Liver (tissue), 9 donors: ENCODE data around the gene NFATC1. TPM values are rescaled to one million over a fixed set of nuclear protein-coding genes. Genes with fewer than 3 reads are reported as not detected.

Experiments
- DNase-seq: peaks from one replicate; pipeline ENCODE4 v3.0.0-alpha.2; 2017; ENCODE audit warnings: low spot score
- H3K27ac ChIP-seq, 2 donors: one replicate each; pipeline ENCODE4 v1.7.0; 2013; ENCODE audit warnings: inconsistent platforms in 2 of 2, low read length in 2 of 2, control low read depth in 1 of 2, low read depth in 1 of 2, mild to moderate bottlenecking in 1 of 2
- H3K27me3 ChIP-seq, 4 donors: one replicate each; pipeline versions ENCODE4 v1.6.1 to v1.7.0; 2013; ENCODE audit warnings: low read length in 3 of 4, inconsistent platforms in 1 of 4, mild to moderate bottlenecking in 1 of 4, moderate library complexity in 1 of 4; ENCODE audit not compliant: control insufficient read depth in 4 of 4, insufficient read depth in 4 of 4
- H3K36me3 ChIP-seq, 4 donors: one replicate each; pipeline versions ENCODE4 v1.6.1 to v1.7.0; 2013; ENCODE audit warnings: low read length in 3 of 4, mild to moderate bottlenecking in 3 of 4, low read depth in 1 of 4, moderate library complexity in 1 of 4; ENCODE audit not compliant: control insufficient read depth in 4 of 4, insufficient read depth in 3 of 4
- H3K4me1 ChIP-seq, 4 donors: one replicate each; pipeline versions ENCODE4 v1.6.1 to v1.7.0; 2013; ENCODE audit warnings: low read length in 3 of 4, mild to moderate bottlenecking in 3 of 4, moderate library complexity in 1 of 4; ENCODE audit not compliant: control insufficient read depth in 4 of 4, insufficient read depth in 4 of 4
- H3K4me3 ChIP-seq, 3 donors: one replicate each; pipeline versions ENCODE4 v1.6.1 to v1.7.0; 2013; ENCODE audit warnings: low read length in 3 of 3, control low read depth in 1 of 3, low read depth in 1 of 3, mild to moderate bottlenecking in 1 of 3
- H3K9ac ChIP-seq, 2 donors: one replicate each; pipeline ENCODE4 v1.7.0; 2013; ENCODE audit warnings: low read length in 2 of 2, mild to moderate bottlenecking in 2 of 2, moderate library complexity in 2 of 2, control low read depth in 1 of 2, low read depth in 1 of 2
- H3K9me3 ChIP-seq, 4 donors: one replicate each; pipeline versions ENCODE4 v1.6.1 to v1.7.0; 2013; ENCODE audit warnings: low read length in 3 of 4; ENCODE audit not compliant: control insufficient read depth in 4 of 4
- EGR1 ChIP-seq, 2 donors: IDR thresholded peaks; 2 replicates each; pipeline ENCODE4 v1.6.1; 2016 to 2018; ENCODE audit warnings: antibody characterized with exemption in 2 of 2, low read depth in 2 of 2
- FOXA1 ChIP-seq: IDR thresholded peaks from 2 replicates; pipeline ENCODE4 v1.6.1; 2016; ENCODE audit warnings: antibody characterized with exemption
- FOXA2 ChIP-seq: IDR thresholded peaks from 2 replicates; pipeline ENCODE4 v1.6.1; 2016; ENCODE audit warnings: antibody characterized with exemption
- GABPA ChIP-seq, 2 donors: IDR thresholded peaks in 1 of 2; conservative IDR thresholded peaks in 1 of 2; 2 replicates each; pipeline ENCODE4 v1.6.1; 2016; ENCODE audit warnings: antibody characterized with exemption in 2 of 2, mild to moderate bottlenecking in 1 of 2, moderate library complexity in 1 of 2
- HNF4A ChIP-seq, 2 donors: conservative IDR thresholded peaks; 2 replicates each; pipeline ENCODE4 v1.6.1; 2016; ENCODE audit warnings: antibody characterized with exemption in 2 of 2, mild to moderate bottlenecking in 2 of 2
- JUND ChIP-seq, 2 donors: IDR thresholded peaks; 2 replicates each; pipeline ENCODE4 v1.6.1; 2016; ENCODE audit warnings: antibody characterized with exemption in 2 of 2
- RAD21 ChIP-seq, 2 donors: IDR thresholded peaks; 2 replicates each; pipeline ENCODE4 v1.6.1; 2016; ENCODE audit warnings: antibody characterized with exemption in 2 of 2, mild to moderate bottlenecking in 2 of 2
- RXRA ChIP-seq, 2 donors: IDR thresholded peaks; 2 replicates each; pipeline ENCODE4 v1.6.1; 2017 to 2018; ENCODE audit warnings: antibody characterized with exemption in 2 of 2, mild to moderate bottlenecking in 1 of 2
- TAF1 ChIP-seq: conservative IDR thresholded peaks from 2 replicates; pipeline ENCODE4 v1.6.1; 2016; ENCODE audit warnings: antibody characterized with exemption, mild to moderate bottlenecking
- YY1 ChIP-seq: IDR thresholded peaks from 2 replicates; pipeline ENCODE4 v1.6.1; 2016; ENCODE audit warnings: antibody characterized with exemption, mild to moderate bottlenecking
- WGBS: extraction: QIAGEN DNeasy Blood & Tissue Kit; methylation state at CpG from one replicate; pipeline ENCODE4 v1.1.7; 2013; 5-methylcytosine and 5-hydroxymethylcytosine counted together
- polyA plus RNA-seq, 2 donors: library from polyadenylated mRNA; stranded (reverse) in 1 of 2; unstranded in 1 of 2; fragments of 200-250 nt in 1 of 2; fragments of >200 nt in 1 of 2; fragmentation: Nextera tagmentation in 1 of 2; extraction: Ambion mirVana in 1 of 2; gene quantifications; one replicate each; pipeline versions ENCODE4 v1.2.1 to v1.2.3, GENCODE V29; 2013 to 2015
- total RNA-seq, 2 donors: library from RNA; depleted of rRNA; stranded (reverse); fragments of >200 nt; gene quantifications; one replicate each; pipeline ENCODE4 v1.2.3, GENCODE V29; 2014
- TF ChIP-seq, protein P1 (sequence below): IDR thresholded peaks from 2 replicates; pipeline ENCODE4 v1.6.1; 2016; ENCODE audit warnings: antibody characterized with exemption, mild to moderate bottlenecking
- TF ChIP-seq, protein P2 (sequence below): IDR thresholded peaks from 2 replicates; pipeline ENCODE4 v1.6.1; 2016; ENCODE audit warnings: antibody characterized with exemption
- TF ChIP-seq, protein P3 (sequence below): fragments of 150-350 bp; IDR thresholded peaks from 2 replicates; pipeline ENCODE4 v1.5.1; 2017; ENCODE audit warnings: improper control_type of control experiment, low read depth, low read length; ENCODE audit not compliant: missing input control
- TF ChIP-seq, protein P4 (sequence below): IDR thresholded peaks from 2 replicates; pipeline ENCODE4 v1.6.1; 2016; ENCODE audit warnings: antibody characterized with exemption
- TF ChIP-seq, protein P5 (sequence below): IDR thresholded peaks from 2 replicates; pipeline ENCODE4 v1.6.1; 2016; ENCODE audit warnings: antibody characterized with exemption
- donor health status: healthy.
- donor health status: healthy.
- donor health status: healthy.
- donor health status: healthy.
- donor health status: healthy.

The NFATC1 gene
- total and polyA plus RNA-seq, 4 donors, result 0.57 to 2.2 (median 1.3) TPM

DNA sequence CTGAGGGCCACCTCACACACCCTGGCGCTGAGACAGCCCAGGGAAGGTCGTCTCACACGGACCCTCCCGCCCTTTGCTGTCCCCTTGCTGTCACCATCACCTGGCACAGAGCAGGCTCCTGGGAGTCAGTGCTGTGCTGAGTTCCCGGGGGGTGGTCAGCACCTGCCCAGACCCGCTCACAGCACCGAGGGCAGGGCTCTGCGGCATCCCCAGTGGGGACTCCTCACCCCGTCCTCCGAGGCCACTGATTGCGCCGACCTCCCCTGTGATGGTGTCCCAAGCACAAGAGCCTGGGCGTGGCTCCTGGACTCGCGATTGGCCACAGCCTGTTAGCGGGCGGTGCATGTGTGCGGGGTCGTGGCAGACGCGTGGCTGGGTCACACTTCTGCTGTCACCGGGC lies 65.9 kb downstream of the NFATC1 start:
- Histone ChIP-seq H3K27me3 (no peaks in the 10 kb centered on the region), H3K36me3 (peaks cover 0 to 2% (median 0%) of the 10 kb centered on the region in 4 donors), H3K9me3 (no peaks in the 10 kb centered on the region), H3K27ac (no peak overlapping the region), H3K9ac (no peak overlapping the region), H3K4me1 (peaks cover 0 to 1% (median 0%) of the 10 kb centered on the region in 4 donors), H3K4me3 (no peak overlapping the region)
- no peak for DNase-seq
- TF ChIP-seq, protein P1, sequence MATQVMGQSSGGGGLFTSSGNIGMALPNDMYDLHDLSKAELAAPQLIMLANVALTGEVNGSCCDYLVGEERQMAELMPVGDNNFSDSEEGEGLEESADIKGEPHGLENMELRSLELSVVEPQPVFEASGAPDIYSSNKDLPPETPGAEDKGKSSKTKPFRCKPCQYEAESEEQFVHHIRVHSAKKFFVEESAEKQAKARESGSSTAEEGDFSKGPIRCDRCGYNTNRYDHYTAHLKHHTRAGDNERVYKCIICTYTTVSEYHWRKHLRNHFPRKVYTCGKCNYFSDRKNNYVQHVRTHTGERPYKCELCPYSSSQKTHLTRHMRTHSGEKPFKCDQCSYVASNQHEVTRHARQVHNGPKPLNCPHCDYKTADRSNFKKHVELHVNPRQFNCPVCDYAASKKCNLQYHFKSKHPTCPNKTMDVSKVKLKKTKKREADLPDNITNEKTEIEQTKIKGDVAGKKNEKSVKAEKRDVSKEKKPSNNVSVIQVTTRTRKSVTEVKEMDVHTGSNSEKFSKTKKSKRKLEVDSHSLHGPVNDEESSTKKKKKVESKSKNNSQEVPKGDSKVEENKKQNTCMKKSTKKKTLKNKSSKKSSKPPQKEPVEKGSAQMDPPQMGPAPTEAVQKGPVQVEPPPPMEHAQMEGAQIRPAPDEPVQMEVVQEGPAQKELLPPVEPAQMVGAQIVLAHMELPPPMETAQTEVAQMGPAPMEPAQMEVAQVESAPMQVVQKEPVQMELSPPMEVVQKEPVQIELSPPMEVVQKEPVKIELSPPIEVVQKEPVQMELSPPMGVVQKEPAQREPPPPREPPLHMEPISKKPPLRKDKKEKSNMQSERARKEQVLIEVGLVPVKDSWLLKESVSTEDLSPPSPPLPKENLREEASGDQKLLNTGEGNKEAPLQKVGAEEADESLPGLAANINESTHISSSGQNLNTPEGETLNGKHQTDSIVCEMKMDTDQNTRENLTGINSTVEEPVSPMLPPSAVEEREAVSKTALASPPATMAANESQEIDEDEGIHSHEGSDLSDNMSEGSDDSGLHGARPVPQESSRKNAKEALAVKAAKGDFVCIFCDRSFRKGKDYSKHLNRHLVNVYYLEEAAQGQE, result no peak
- TF ChIP-seq, protein P2, sequence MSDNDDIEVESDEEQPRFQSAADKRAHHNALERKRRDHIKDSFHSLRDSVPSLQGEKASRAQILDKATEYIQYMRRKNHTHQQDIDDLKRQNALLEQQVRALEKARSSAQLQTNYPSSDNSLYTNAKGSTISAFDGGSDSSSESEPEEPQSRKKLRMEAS, result no peak
- TF ChIP-seq RXRA (IDR thresholded peaks at IDR 0.05) (no peak), HNF4A (conservative IDR thresholded peaks at IDR 0.05) (no peak), YY1 (no peak), EGR1 (IDR thresholded peaks at IDR 0.05; ENCODE audit: low read depth in 2 of 2) (no peak), GABPA (IDR thresholded peaks at IDR 0.05 in 1 of 2, conservative IDR thresholded peaks at IDR 0.05 in 1 of 2) (no peak), FOXA1 (no peak), JUND (IDR thresholded peaks at IDR 0.05) (no peak), FOXA2 (no peak)
- TF ChIP-seq, protein P3, sequence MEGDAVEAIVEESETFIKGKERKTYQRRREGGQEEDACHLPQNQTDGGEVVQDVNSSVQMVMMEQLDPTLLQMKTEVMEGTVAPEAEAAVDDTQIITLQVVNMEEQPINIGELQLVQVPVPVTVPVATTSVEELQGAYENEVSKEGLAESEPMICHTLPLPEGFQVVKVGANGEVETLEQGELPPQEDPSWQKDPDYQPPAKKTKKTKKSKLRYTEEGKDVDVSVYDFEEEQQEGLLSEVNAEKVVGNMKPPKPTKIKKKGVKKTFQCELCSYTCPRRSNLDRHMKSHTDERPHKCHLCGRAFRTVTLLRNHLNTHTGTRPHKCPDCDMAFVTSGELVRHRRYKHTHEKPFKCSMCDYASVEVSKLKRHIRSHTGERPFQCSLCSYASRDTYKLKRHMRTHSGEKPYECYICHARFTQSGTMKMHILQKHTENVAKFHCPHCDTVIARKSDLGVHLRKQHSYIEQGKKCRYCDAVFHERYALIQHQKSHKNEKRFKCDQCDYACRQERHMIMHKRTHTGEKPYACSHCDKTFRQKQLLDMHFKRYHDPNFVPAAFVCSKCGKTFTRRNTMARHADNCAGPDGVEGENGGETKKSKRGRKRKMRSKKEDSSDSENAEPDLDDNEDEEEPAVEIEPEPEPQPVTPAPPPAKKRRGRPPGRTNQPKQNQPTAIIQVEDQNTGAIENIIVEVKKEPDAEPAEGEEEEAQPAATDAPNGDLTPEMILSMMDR, result no peak
- TF ChIP-seq, protein P4, sequence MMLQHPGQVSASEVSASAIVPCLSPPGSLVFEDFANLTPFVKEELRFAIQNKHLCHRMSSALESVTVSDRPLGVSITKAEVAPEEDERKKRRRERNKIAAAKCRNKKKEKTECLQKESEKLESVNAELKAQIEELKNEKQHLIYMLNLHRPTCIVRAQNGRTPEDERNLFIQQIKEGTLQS, result no peak
- TF ChIP-seq, protein P5, sequence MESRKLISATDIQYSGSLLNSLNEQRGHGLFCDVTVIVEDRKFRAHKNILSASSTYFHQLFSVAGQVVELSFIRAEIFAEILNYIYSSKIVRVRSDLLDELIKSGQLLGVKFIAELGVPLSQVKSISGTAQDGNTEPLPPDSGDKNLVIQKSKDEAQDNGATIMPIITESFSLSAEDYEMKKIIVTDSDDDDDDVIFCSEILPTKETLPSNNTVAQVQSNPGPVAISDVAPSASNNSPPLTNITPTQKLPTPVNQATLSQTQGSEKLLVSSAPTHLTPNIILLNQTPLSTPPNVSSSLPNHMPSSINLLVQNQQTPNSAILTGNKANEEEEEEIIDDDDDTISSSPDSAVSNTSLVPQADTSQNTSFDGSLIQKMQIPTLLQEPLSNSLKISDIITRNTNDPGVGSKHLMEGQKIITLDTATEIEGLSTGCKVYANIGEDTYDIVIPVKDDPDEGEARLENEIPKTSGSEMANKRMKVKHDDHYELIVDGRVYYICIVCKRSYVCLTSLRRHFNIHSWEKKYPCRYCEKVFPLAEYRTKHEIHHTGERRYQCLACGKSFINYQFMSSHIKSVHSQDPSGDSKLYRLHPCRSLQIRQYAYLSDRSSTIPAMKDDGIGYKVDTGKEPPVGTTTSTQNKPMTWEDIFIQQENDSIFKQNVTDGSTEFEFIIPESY, result no peak
- WGBS, result 93% methylated on average over 22 of the region's 22 CpGs

DNA sequence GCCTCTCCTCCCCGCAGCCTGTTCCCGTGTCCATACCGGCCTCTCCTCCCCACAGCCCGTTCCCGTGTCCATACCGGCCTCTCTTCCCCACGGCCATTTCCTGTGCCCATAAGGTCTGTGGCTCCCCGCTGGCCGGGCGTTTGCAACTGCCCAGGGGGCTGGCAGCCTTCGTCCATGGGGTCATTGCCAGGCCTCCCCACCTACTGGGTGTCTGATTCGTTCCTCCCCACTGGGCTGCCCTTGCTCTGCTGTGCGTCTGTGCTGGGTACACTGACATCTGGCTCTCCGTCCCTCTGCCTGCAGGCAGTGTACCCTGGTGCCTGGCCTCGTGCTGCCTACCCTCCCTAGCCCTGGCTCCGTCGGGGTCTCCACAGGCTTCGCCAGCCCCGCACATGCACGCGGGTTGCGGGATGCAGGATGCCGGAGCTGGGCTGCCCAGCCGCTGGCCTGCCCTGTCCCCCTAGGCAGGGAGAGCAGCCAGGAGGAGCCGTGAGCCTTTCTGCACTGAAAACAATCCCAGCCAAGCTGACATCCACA lies 67.8 kb downstream of the NFATC1 start:
- Histone ChIP-seq H3K4me3 (no peak overlapping the region), H3K27me3 (no peaks in the 10 kb centered on the region), H3K9ac (no peak overlapping the region), H3K4me1 (peaks cover 0 to 1% (median 0%) of the 10 kb centered on the region in 4 donors), H3K9me3 (no peaks in the 10 kb centered on the region), H3K27ac (no peak overlapping the region), H3K36me3 (peaks cover 0 to 2% (median 0%) of the 10 kb centered on the region in 4 donors)
- DNase-seq, result no peak
- TF ChIP-seq RAD21 (IDR thresholded peaks at IDR 0.05), result no peak
- no peak for TF ChIP-seq RXRA (IDR thresholded peaks at IDR 0.05)
- TF ChIP-seq TAF1, result no peak
- TF ChIP-seq FOXA2, result no peak
- TF ChIP-seq, protein P2, result no peak
- TF ChIP-seq, protein P1, result no peak
- no peak for TF ChIP-seq GABPA (IDR thresholded peaks at IDR 0.05 in 1 of 2, conservative IDR thresholded peaks at IDR 0.05 in 1 of 2)
- TF ChIP-seq YY1, result no peak
- TF ChIP-seq, protein P5, result no peak
- no peak for TF ChIP-seq JUND (IDR thresholded peaks at IDR 0.05)
- WGBS, result 83% methylated on average over 25 of the region's 25 CpGs
